ENCODE measurements around the gene IYD.

GRCh38 chr6:150347845-150348244 lies 21.0 kb upstream of the IYD start:
- TF ChIP-seq RBM22 (IDR thresholded peaks at IDR 0.05; ENCODE audit: low read depth, low read length, poor library complexity, severe bottlenecking) (no peak), CTCF (IDR thresholded peaks at IDR 0.05 in 2 of 3, conservative IDR thresholded peaks at IDR 0.05 in 1 of 3; ENCODE audit: insufficient read depth in 2 of 3, low read depth in 1 of 3, low read length in 3 of 3) (no peak), CHD1 (IDR thresholded peaks at IDR 0.05; ENCODE audit: low read length) (no peak), DIDO1 (tag; IDR thresholded peaks at IDR 0.05; ENCODE audit: low read depth) (no peak), ZNF766 (CRISPR knock-in tag; conservative IDR thresholded peaks at IDR 0.05) (no peak), ZKSCAN1 (IDR thresholded peaks at IDR 0.05; ENCODE audit: low read depth, low read length) (no peak), TEAD1 (CRISPR knock-in tag; IDR thresholded peaks at IDR 0.05) (no peak), E2F1 (CRISPR knock-in tag; IDR thresholded peaks at IDR 0.05) (no peak), FOXM1 (IDR thresholded peaks at IDR 0.05; ENCODE audit: low read depth) (no peak), FOXM1 (CRISPR knock-in tag; IDR thresholded peaks at IDR 0.05; ENCODE audit: low read depth) (no peak)

Measured in K562 (cell line).